ENCODE measurements around the gene CYP4Z1.
A peak's percentile ranks its signal among the peaks of the same experiment; 100 is the strongest.
"Not testable (repeated sequence)": the region's sequence is repeated elsewhere in the genome, so short reads cannot be mapped to it uniquely, and the experiment has no call there.

Gene CYP4Z1

GRCh38 chr1:47089356-47089755 lies 22.3 kb downstream of the CYP4Z1 start:
- peak; percentile 44 for TF ChIP-seq CTCF (IDR thresholded peaks at IDR 0.05; ENCODE audit: low read depth, low read length, poor library complexity, severe bottlenecking)
- H3K27ac ChIP-seq (ENCODE audit: low read depth, low read length), result not testable (repeated sequence)

GRCh38 chr1:47091476-47091875 lies 24.4 kb downstream of the CYP4Z1 start:
- not testable (repeated sequence) for H4K20me1 ChIP-seq (ENCODE audit: control insufficient read depth, insufficient read depth, low read depth, low read length); H3K27ac ChIP-seq (ENCODE audit: low read depth, low read length); H3K27me3 ChIP-seq (ENCODE audit: control insufficient read depth, low read length); H3K9me3 ChIP-seq (ENCODE audit: control insufficient read depth, insufficient read depth, low read length); H3K79me2 ChIP-seq (ENCODE audit: control insufficient read depth, low read length); H3K4me2 ChIP-seq (ENCODE audit: low read length); H3K36me3 ChIP-seq (ENCODE audit: control insufficient read depth, low read length); H3F3A ChIP-seq (ENCODE audit: control insufficient read depth, insufficient read depth); H3K4me1 ChIP-seq (ENCODE audit: control insufficient read depth, low read length); H3K4me3 ChIP-seq (ENCODE audit: low read length); H3K9me2 ChIP-seq (replicated peaks; ENCODE audit: control insufficient read depth, low read length)
- TF ChIP-seq CTCF (IDR thresholded peaks at IDR 0.05; ENCODE audit: low read depth, low read length, poor library complexity, severe bottlenecking), result peak; percentile 45

More at GRCh38 chr1:47089356-47089755, 22.3 kb downstream of the CYP4Z1 start:
- not testable (repeated sequence) for H3F3A ChIP-seq (ENCODE audit: control insufficient read depth, insufficient read depth); H3K4me2 ChIP-seq (ENCODE audit: low read length); H3K9me3 ChIP-seq (ENCODE audit: control insufficient read depth, insufficient read depth, low read length); H3K79me2 ChIP-seq (ENCODE audit: control insufficient read depth, low read length); H3K36me3 ChIP-seq (ENCODE audit: control insufficient read depth, low read length); H4K20me1 ChIP-seq (ENCODE audit: control insufficient read depth, insufficient read depth, low read depth, low read length); H3K4me3 ChIP-seq (ENCODE audit: low read length); H3K9me2 ChIP-seq (replicated peaks; ENCODE audit: control insufficient read depth, low read length); H3K4me1 ChIP-seq (ENCODE audit: control insufficient read depth, low read length); H3K27me3 ChIP-seq (ENCODE audit: control insufficient read depth, low read length)

- Histone ChIP-seq H3K27ac (ENCODE audit: low read depth, low read length) (no peak overlapping the region), H3F3A (ENCODE audit: control insufficient read depth, insufficient read depth) (no peaks in the 10 kb centered on the region), H3K4me3 (ENCODE audit: low read length) (no peak overlapping the region), H3K9me3 (ENCODE audit: control insufficient read depth, insufficient read depth, low read length) (peaks cover 5% of the 10 kb centered on the region; the same call in 1 of the 2 replicates), H3K79me2 (ENCODE audit: control insufficient read depth, low read length) (no peaks in the 10 kb centered on the region), H3K9me2 (replicated peaks; ENCODE audit: control insufficient read depth, low read length) (no peaks in the 10 kb centered on the region), H3K4me1 (ENCODE audit: control insufficient read depth, low read length) (no peaks in the 10 kb centered on the region), H3K27me3 (ENCODE audit: control insufficient read depth, low read length) (no peaks in the 10 kb centered on the region), H4K20me1 (ENCODE audit: control insufficient read depth, insufficient read depth, low read depth, low read length) (no peaks in the 10 kb centered on the region), H3K36me3 (ENCODE audit: control insufficient read depth, low read length) (no peaks in the 10 kb centered on the region), H3K4me2 (ENCODE audit: low read length) (no peak overlapping the region)
- no peak for TF ChIP-seq EZH2phosphoT487 (IDR thresholded peaks at IDR 0.05; ENCODE audit: borderline replicate concordance, low read length)
These were observed 37.8 kb downstream of the CYP4Z1 start for GRCh38 chr1:47104816-47105215.

- no peaks in the 10 kb centered on the region for H3K4me1 ChIP-seq (ENCODE audit: control insufficient read depth, low read length)
- no peaks in the 10 kb centered on the region for H3K36me3 ChIP-seq (ENCODE audit: control insufficient read depth, low read length)
- no peak overlapping the region for H3K27ac ChIP-seq (ENCODE audit: low read depth, low read length)
- H3K9me3 ChIP-seq (ENCODE audit: control insufficient read depth, insufficient read depth, low read length), result peaks cover 5% of the 10 kb centered on the region; the same call in 1 of the 2 replicates
- H3K27me3 ChIP-seq (ENCODE audit: control insufficient read depth, low read length), result no peaks in the 10 kb centered on the region
- H4K20me1 ChIP-seq (ENCODE audit: control insufficient read depth, insufficient read depth, low read depth, low read length), result no peaks in the 10 kb centered on the region
- no peaks in the 10 kb centered on the region for H3K9me2 ChIP-seq (replicated peaks; ENCODE audit: control insufficient read depth, low read length)
- no peaks in the 10 kb centered on the region for H3K79me2 ChIP-seq (ENCODE audit: control insufficient read depth, low read length)
- H3K4me2 ChIP-seq (ENCODE audit: low read length), result no peak overlapping the region
- H3F3A ChIP-seq (ENCODE audit: control insufficient read depth, insufficient read depth), result no peaks in the 10 kb centered on the region
- no peak overlapping the region for H3K4me3 ChIP-seq (ENCODE audit: low read length)
- no peak for TF ChIP-seq EZH2phosphoT487 (IDR thresholded peaks at IDR 0.05; ENCODE audit: borderline replicate concordance, low read length)
- TF ChIP-seq CTCF (IDR thresholded peaks at IDR 0.05; ENCODE audit: low read depth, low read length, poor library complexity, severe bottlenecking), result no peak
These were observed 39.8 kb downstream of the CYP4Z1 start for GRCh38 chr1:47106792-47107191.

GRCh38 chr1:47107851-47108574 lies 41.0 kb downstream of the CYP4Z1 start:
- not testable (repeated sequence) for H3F3A ChIP-seq (ENCODE audit: control insufficient read depth, insufficient read depth); H3K9me2 ChIP-seq (replicated peaks; ENCODE audit: control insufficient read depth, low read length); H3K4me2 ChIP-seq (ENCODE audit: low read length); H3K79me2 ChIP-seq (ENCODE audit: control insufficient read depth, low read length); H3K36me3 ChIP-seq (ENCODE audit: control insufficient read depth, low read length); H4K20me1 ChIP-seq (ENCODE audit: control insufficient read depth, insufficient read depth, low read depth, low read length); H3K27ac ChIP-seq (ENCODE audit: low read depth, low read length); H3K4me1 ChIP-seq (ENCODE audit: control insufficient read depth, low read length); H3K27me3 ChIP-seq (ENCODE audit: control insufficient read depth, low read length); H3K9me3 ChIP-seq (ENCODE audit: control insufficient read depth, insufficient read depth, low read length); H3K4me3 ChIP-seq (ENCODE audit: low read length)

GRCh38 chr1:47109482-47109881 lies 42.5 kb downstream of the CYP4Z1 start:
- H3K9me2 ChIP-seq (replicated peaks; ENCODE audit: control insufficient read depth, low read length); H3K27me3 ChIP-seq (ENCODE audit: control insufficient read depth, low read length); H3K79me2 ChIP-seq (ENCODE audit: control insufficient read depth, low read length); H3K27ac ChIP-seq (ENCODE audit: low read depth, low read length); H3K9me3 ChIP-seq (ENCODE audit: control insufficient read depth, insufficient read depth, low read length); H4K20me1 ChIP-seq (ENCODE audit: control insufficient read depth, insufficient read depth, low read depth, low read length); H3K4me1 ChIP-seq (ENCODE audit: control insufficient read depth, low read length); H3K36me3 ChIP-seq (ENCODE audit: control insufficient read depth, low read length); H3K4me3 ChIP-seq (ENCODE audit: low read length); H3F3A ChIP-seq (ENCODE audit: control insufficient read depth, insufficient read depth); H3K4me2 ChIP-seq (ENCODE audit: low read length): not testable (repeated sequence)
